Natural killer cell (primary cell): ENCODE measurements around the gene PRG2. TPM values are rescaled to one million over a fixed set of nuclear protein-coding genes. Genes with fewer than 3 reads are reported as not detected.

Source experiments
- ATAC-seq, 3 donors: fragments of 150-1000 bp in 2 of 3; fragments of 200-7000 bp in 1 of 3; cut with Tn5 transposase; 1 replicate in 1 of 3; 2 replicates in 2 of 3; pipeline ENCODE4 v1.10.0; 2021; ENCODE audit warnings: mild to moderate bottlenecking in 2 of 3, moderate library complexity in 2 of 3
- DNase-seq, 2 donors: peaks; one replicate each; pipeline versions ENCODE4 v3.0.0 to v3.0.0-alpha.2; 2013 to 2021; ENCODE audit warnings: mixed read lengths in 1 of 2
- H3K27ac ChIP-seq: one replicate; pipeline ENCODE4 v1.5.1; 2013; ENCODE audit warnings: mild to moderate bottlenecking, low read length
- H3K27me3 ChIP-seq: one replicate; pipeline ENCODE4 v1.6.1; 2013; ENCODE audit warnings: low read length; ENCODE audit not compliant: control insufficient read depth, insufficient read depth
- H3K36me3 ChIP-seq: one replicate; pipeline ENCODE4 v1.6.1; 2013; ENCODE audit warnings: low read length; ENCODE audit not compliant: control insufficient read depth, insufficient read depth
- H3K4me1 ChIP-seq: one replicate; pipeline ENCODE4 v1.6.1; 2013; ENCODE audit warnings: low read length; ENCODE audit not compliant: control insufficient read depth, insufficient read depth
- H3K4me3 ChIP-seq: one replicate; pipeline ENCODE4 v1.5.1; 2013; ENCODE audit warnings: low read length
- H3K9me3 ChIP-seq: one replicate; pipeline ENCODE4 v1.6.1; 2013; ENCODE audit warnings: low read length; ENCODE audit not compliant: control insufficient read depth, insufficient read depth
- H3K27ac Mint-ChIP-seq, 2 donors: one replicate each; pipeline ENCODE4 v1.8.0; 2022; ENCODE audit warnings: mild to moderate bottlenecking in 2 of 2, mixed read lengths in 2 of 2, moderate library complexity in 1 of 2
- H3K27me3 Mint-ChIP-seq, 2 donors: one replicate each; pipeline ENCODE4 v1.8.0; 2022; ENCODE audit warnings: low read depth in 2 of 2, mixed read lengths in 2 of 2
- H3K36me3 Mint-ChIP-seq: one replicate; pipeline ENCODE4 v1.8.0; 2022; ENCODE audit warnings: mixed read lengths
- H3K4me1 Mint-ChIP-seq, 2 donors: one replicate each; pipeline ENCODE4 v1.8.0; 2022; ENCODE audit warnings: mixed read lengths in 2 of 2
- H3K4me3 Mint-ChIP-seq: one replicate; pipeline ENCODE4 v1.8.0; 2022; ENCODE audit warnings: mild to moderate bottlenecking, moderate library complexity, mixed read lengths
- H3K9me3 Mint-ChIP-seq, 2 donors: one replicate each; pipeline ENCODE4 v1.8.0; 2022; ENCODE audit warnings: mixed read lengths in 2 of 2
- CTCF ChIP-seq: fragments of 200-600 bp; IDR thresholded peaks from one replicate; pipeline ENCODE4 v1.8.0; 2022; ENCODE audit warnings: antibody characterized with exemption
- WGBS: methylation state at CpG from one replicate; pipeline ENCODE4 v1.1.7; 2013; ENCODE audit warnings: missing lambda C conversion rate; ENCODE audit not compliant: insufficient coverage; 5-methylcytosine and 5-hydroxymethylcytosine counted together
- intact Hi-C: fragments of 100-400 bp; cut with micrococcal nuclease; formaldehyde crosslinking; loops from one replicate; pipeline ENCODE4 v1.14.2; 2022
- total RNA-seq, 4 donors: library from RNA; stranded (reverse); fragments of 120-200 nt in 1 of 4; gene quantifications; one replicate each; pipeline versions ENCODE4 v1.2.3 to v1.2.4, GENCODE V29; 2013 to 2022

Gene PRG2
- total RNA-seq, 3 donors from 2014 or later (not counting 1 experiment from before 2014, with no cell fraction given): 1.2 to 2.4 TPM; not detected in 1

GRCh38 chr11:57353446-57353845, 37.0 kb downstream of the PRG2 start:
- Mint-ChIP-seq H3K27me3 (peaks cover 6 to 7% of the 10 kb centered on the region in 2 donors), H3K9me3 (no peaks in the 10 kb centered on the region), H3K27ac (no peak overlapping the region), H3K36me3 (no peaks in the 10 kb centered on the region), H3K4me3 (no peak overlapping the region), H3K4me1 (peaks cover 0 to 7% of the 10 kb centered on the region in 2 donors)
- no peak for TF ChIP-seq CTCF
- WGBS: 81% methylated on average over 4 of the region's 4 CpGs
- Histone ChIP-seq H3K36me3 (no peaks in the 10 kb centered on the region), H3K27me3 (no peaks in the 10 kb centered on the region), H3K27ac (no peak overlapping the region), H3K4me3 (no peak overlapping the region), H3K4me1 (peaks cover 12% of the 10 kb centered on the region), H3K9me3 (no peaks in the 10 kb centered on the region)
- ATAC-seq (no peak), DNase-seq (no peak)
- intact Hi-C loops: no loop called here

- 60% methylated on average over 5 of the region's 5 CpGs for WGBS
- Histone ChIP-seq H3K27me3 (no peaks in the 10 kb centered on the region), H3K4me1 (peaks cover 12% of the 10 kb centered on the region), H3K27ac (no peak overlapping the region), H3K9me3 (no peaks in the 10 kb centered on the region), H3K36me3 (no peaks in the 10 kb centered on the region), H3K4me3 (no peak overlapping the region)
- no peak overlapping the region for H3K4me3 Mint-ChIP-seq
- no peak overlapping the region for H3K27ac Mint-ChIP-seq
- H3K9me3 Mint-ChIP-seq: no peaks in the 10 kb centered on the region
- DNase-seq (no peak), ATAC-seq (no peak)
- intact Hi-C loops: no loop called here
- H3K27me3 Mint-ChIP-seq: peaks cover 6 to 7% of the 10 kb centered on the region in 2 donors
- no peaks in the 10 kb centered on the region for H3K36me3 Mint-ChIP-seq
- no peak for TF ChIP-seq CTCF
- H3K4me1 Mint-ChIP-seq: peaks cover 0 to 7% of the 10 kb centered on the region in 2 donors
Observed at GRCh38 chr11:57353036-57353435, 37.4 kb downstream of the PRG2 start.

- H3K9me3 ChIP-seq: no peaks in the 10 kb centered on the region
- no peaks in the 10 kb centered on the region for H3K36me3 ChIP-seq
- no peaks in the 10 kb centered on the region for H3K9me3 Mint-ChIP-seq
- no peaks in the 10 kb centered on the region for H3K27me3 ChIP-seq
- no peak overlapping the region for H3K4me3 Mint-ChIP-seq
- no peaks in the 10 kb centered on the region for H3K36me3 Mint-ChIP-seq
- no peak overlapping the region for H3K27ac Mint-ChIP-seq
- peaks cover 3 to 7% of the 10 kb centered on the region in 2 donors for H3K27me3 Mint-ChIP-seq
- ATAC-seq (peak; percentile 61 to 74 (median 70)), DNase-seq (peak; percentile 63 to 76)
- TF ChIP-seq CTCF: peak; percentile 94
- no peak overlapping the region for H3K27ac ChIP-seq
- peaks cover 8% of the 10 kb centered on the region for H3K4me1 ChIP-seq
- H3K4me3 ChIP-seq: no peak overlapping the region
- peaks cover 7 to 12% of the 10 kb centered on the region in 2 donors for H3K4me1 Mint-ChIP-seq
- WGBS: 39% methylated on average over 31 of the region's 31 CpGs
- intact Hi-C loops: loop anchor here (5.0 kb wide), 1 partner anchor 133 kb away; no protein-coding TSS in a partner anchor
Observed at GRCh38 chr11:57349491-57350274, 40.8 kb downstream of the PRG2 start.
